Lower leg skin (tissue), 4 donors: ENCODE results near the gene SH3BP5L. TPM values are rescaled to one million over a fixed set of nuclear protein-coding genes. Genes with fewer than 3 reads are reported as not detected.
"Not testable (repeated sequence)": the region's sequence is repeated elsewhere in the genome, so short reads cannot be mapped to it uniquely, and the experiment has no call there.

Experiments used
- DNase-seq, 2 donors: peaks; one replicate each; pipeline ENCODE4 v3.0.0-alpha.2; 2019; ENCODE audit warnings: low spot score in 2 of 2
- H3K4me3 ChIP-seq: fragments of 200-600 bp; sonication (generic); 2 replicates; pipeline ENCODE4 v1.5.1; 2017; ENCODE audit warnings: mild to moderate bottlenecking, low read depth; ENCODE audit not compliant: poor library complexity, severe bottlenecking
- CTCF ChIP-seq, 3 donors: fragments of 450-650 bp; IDR thresholded peaks; one replicate each; pipeline ENCODE4 v1.5.1; 2016; ENCODE audit warnings: antibody characterized with exemption in 3 of 3, mild to moderate bottlenecking in 3 of 3, moderate library complexity in 2 of 3
- POLR2A ChIP-seq, 2 donors: fragments of 450-650 bp; IDR thresholded peaks; one replicate each; pipeline ENCODE4 v1.6.1; 2016 to 2017; ENCODE audit warnings: antibody characterized with exemption in 2 of 2, mild to moderate bottlenecking in 1 of 2, moderate library complexity in 1 of 2
- WGBS, 2 donors: methylation state at CpG; one replicate each; pipeline ENCODE4 v1.1.5; 2018; 5-methylcytosine and 5-hydroxymethylcytosine counted together
- intact Hi-C: fragments of 100-400 bp; cut with DNase I; formaldehyde crosslinking; loops from one replicate; pipeline ENCODE4 v1.15.0; 2023; ENCODE audit warnings: low total_unique reads
- total RNA-seq, 4 donors: library from RNA; depleted of rRNA; stranded (reverse); fragments of >200 nt; gene quantifications; one replicate each; pipeline ENCODE4 v1.1.0, GENCODE V29; 2016

Gene SH3BP5L
- total RNA-seq, 4 donors from 2014 or later: 31.4 to 45.4 (median 33.9) TPM

DNA sequence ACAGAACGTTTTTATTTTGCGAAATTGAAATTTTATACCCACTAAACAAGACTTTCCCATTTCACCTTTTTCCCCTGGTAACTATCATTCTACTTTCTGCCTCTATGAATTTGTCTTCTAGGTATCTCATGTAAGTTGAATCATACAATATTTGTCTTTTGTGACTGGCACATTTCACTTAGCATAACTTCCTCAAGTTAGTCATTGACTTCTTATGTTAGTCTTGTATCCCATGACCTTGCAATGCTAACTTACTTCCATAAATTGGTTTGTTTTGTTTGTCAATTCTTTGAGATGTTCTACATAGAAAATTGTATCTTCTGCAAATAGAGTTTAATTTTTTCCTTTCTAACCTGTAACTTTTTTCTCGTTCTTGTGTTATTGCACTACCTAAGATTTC is 26.9 kb downstream of the SH3BP5L start:
- intact Hi-C loops: no loop called here
- DNase-seq: no peak
- 78 to 83% methylated on average over 3 of the region's 3 CpGs for WGBS, 2 donors

GRCh38 chr1:248794663-248795062 is 31.1 kb downstream of the SH3BP5L start:
- H3K4me3 ChIP-seq, intact Hi-C loops, DNase-seq: not testable (repeated sequence)
- 85 to 88% methylated on average over 5 of the region's 5 CpGs for WGBS, 2 donors

More for the DNA sequence above, 26.9 kb downstream of the SH3BP5L start:
- TF ChIP-seq CTCF (IDR thresholded peaks at IDR 0.05): no peak
- TF ChIP-seq POLR2A (IDR thresholded peaks at IDR 0.05): no peak
- H3K4me3 ChIP-seq: no peak overlapping the region

- TF ChIP-seq POLR2A (IDR thresholded peaks at IDR 0.05) (no peak), CTCF (IDR thresholded peaks at IDR 0.05) (no peak)
- no peak for DNase-seq
- H3K4me3 ChIP-seq: no peak overlapping the region
- intact Hi-C loops: no loop called here
Observed at GRCh38 chr1:248793592-248793991, 32.1 kb downstream of the SH3BP5L start.

DNA sequence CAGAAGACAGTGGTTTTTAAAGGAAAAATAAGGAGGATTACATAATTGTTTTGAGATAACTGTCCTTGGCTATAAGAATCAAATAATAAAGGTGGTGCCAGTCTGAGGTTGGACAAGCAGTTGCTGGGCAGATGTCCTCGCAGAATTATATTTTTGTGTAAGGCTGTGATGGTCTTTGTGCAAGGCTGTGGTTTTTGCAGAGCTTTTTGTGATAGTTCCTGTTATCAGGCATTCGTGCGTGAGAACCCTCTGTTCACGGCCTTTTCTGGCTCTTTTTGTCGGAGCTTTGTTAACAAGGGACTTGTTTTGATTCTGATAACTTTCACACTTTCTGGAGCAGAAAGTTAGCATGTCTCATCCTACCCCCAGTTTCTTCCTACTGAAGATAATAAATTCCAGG is 33.4 kb downstream of the SH3BP5L start:
- TF ChIP-seq POLR2A (IDR thresholded peaks at IDR 0.05) (no peak), CTCF (IDR thresholded peaks at IDR 0.05) (no peak)
- intact Hi-C loops: no loop called here
- no peak for DNase-seq
- H3K4me3 ChIP-seq: no peak overlapping the region
- WGBS, 2 donors: 84% methylated on average over 5 of the region's 5 CpGs

DNA sequence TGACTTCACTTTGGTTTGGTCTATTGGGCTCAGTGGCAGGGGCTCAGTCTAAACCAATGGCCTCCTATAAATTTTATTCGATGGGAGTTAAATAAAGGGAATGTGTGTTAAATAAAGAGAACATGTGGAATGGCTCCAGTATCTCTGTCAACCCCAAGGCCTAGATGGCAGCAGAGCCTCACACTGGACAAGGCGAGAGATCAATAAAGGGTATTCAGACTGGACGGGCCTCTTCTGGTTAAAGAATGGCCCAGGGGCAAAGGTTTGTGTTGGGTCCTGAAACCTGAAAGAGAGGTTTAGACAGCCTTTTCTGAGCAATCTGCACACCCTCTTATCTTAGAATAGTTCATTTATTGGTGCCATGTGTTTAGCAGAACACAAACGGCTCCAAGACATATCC is 34.7 kb downstream of the SH3BP5L start:
- WGBS, 2 donors: 80 to 84% methylated on average over 4 of the region's 4 CpGs
- H3K4me3 ChIP-seq: no peak overlapping the region
- DNase-seq: no peak
- intact Hi-C loops: no loop called here
- TF ChIP-seq CTCF (IDR thresholded peaks at IDR 0.05) (no peak), POLR2A (IDR thresholded peaks at IDR 0.05) (no peak)

GRCh38 chr1:248790456-248790855 is 35.3 kb downstream of the SH3BP5L start:
- no peak for DNase-seq
- H3K4me3 ChIP-seq: no peak overlapping the region
- 72 to 76% methylated on average over 5 of the region's 5 CpGs for WGBS, 2 donors
- intact Hi-C loops: no loop called here
- TF ChIP-seq POLR2A (IDR thresholded peaks at IDR 0.05) (no peak), CTCF (IDR thresholded peaks at IDR 0.05) (no peak)

GRCh38 chr1:248789337-248789736 is 36.4 kb downstream of the SH3BP5L start:
- intact Hi-C loops, DNase-seq, H3K4me3 ChIP-seq: not testable (repeated sequence)
- WGBS, 2 donors: 44 to 50% methylated on average over 2 of the region's 2 CpGs
